Measurements from ENCODE around the gene NR1H2.

Gene NR1H2

GRCh38 chr19:50406829-50407228, 30.6 kb downstream of the NR1H2 start:
- no peak for ATAC-seq
- TF ChIP-seq ZC3H10 (CRISPR knock-in tag; IDR thresholded peaks at IDR 0.05), result no peak
- TF ChIP-seq TCF4 (CRISPR knock-in tag; IDR thresholded peaks at IDR 0.05; ENCODE audit: borderline replicate concordance), result no peak
- TF ChIP-seq ZNF565 (CRISPR knock-in tag; conservative IDR thresholded peaks at IDR 0.05; ENCODE audit: low read depth), result no peak
- no peak for TF ChIP-seq CSDC2 (CRISPR knock-in tag; IDR thresholded peaks at IDR 0.05)
- TF ChIP-seq PATZ1 (CRISPR knock-in tag; IDR thresholded peaks at IDR 0.05; ENCODE audit: borderline replicate concordance), result no peak
- no peak for TF ChIP-seq RARB (CRISPR knock-in tag; IDR thresholded peaks at IDR 0.05)
- TF ChIP-seq POU6F1 (CRISPR knock-in tag; IDR thresholded peaks at IDR 0.05; ENCODE audit: borderline replicate concordance, low read depth), result no peak
- no peak for TF ChIP-seq ESRRG (CRISPR knock-in tag; IDR thresholded peaks at IDR 0.05)
- no peak for TF ChIP-seq BACH2 (CRISPR knock-in tag; IDR thresholded peaks at IDR 0.05; ENCODE audit: borderline replicate concordance)
- TF ChIP-seq SNAI2 (CRISPR knock-in tag; IDR thresholded peaks at IDR 0.05), result no peak
- TF ChIP-seq OSR1 (CRISPR knock-in tag; IDR thresholded peaks at IDR 0.05), result no peak
- TF ChIP-seq ZNF8 (CRISPR knock-in tag; IDR thresholded peaks at IDR 0.05), result no peak
- no peak for TF ChIP-seq TOX (CRISPR knock-in tag; IDR thresholded peaks at IDR 0.05; ENCODE audit: borderline replicate concordance)
- no peak for TF ChIP-seq ZFP30 (CRISPR knock-in tag; IDR thresholded peaks at IDR 0.05)
- TF ChIP-seq GLIS3 (CRISPR knock-in tag; IDR thresholded peaks at IDR 0.05), result no peak
- no peak for TF ChIP-seq TSHZ2 (CRISPR knock-in tag; IDR thresholded peaks at IDR 0.05)
- TF ChIP-seq CREB5 (CRISPR knock-in tag; IDR thresholded peaks at IDR 0.05; ENCODE audit: low read depth), result no peak

- TF ChIP-seq TCF4 (CRISPR knock-in tag; IDR thresholded peaks at IDR 0.05; ENCODE audit: borderline replicate concordance), result no peak
- no peak for TF ChIP-seq ESRRG (CRISPR knock-in tag; IDR thresholded peaks at IDR 0.05)
- ATAC-seq, result no peak
These were observed 33.1 kb downstream of the NR1H2 start for GRCh38 chr19:50409347-50409746.

GRCh38 chr19:50410109-50410508, 33.9 kb downstream of the NR1H2 start:
- ATAC-seq, result no peak

More at GRCh38 chr19:50410109-50410508, 33.9 kb downstream of the NR1H2 start:
- TF ChIP-seq TCF4 (CRISPR knock-in tag; IDR thresholded peaks at IDR 0.05; ENCODE audit: borderline replicate concordance) (no peak), ZNF70 (CRISPR knock-in tag; IDR thresholded peaks at IDR 0.05) (no peak), CSRNP3 (CRISPR knock-in tag; IDR thresholded peaks at IDR 0.05) (no peak), RARB (CRISPR knock-in tag; IDR thresholded peaks at IDR 0.05) (no peak), BACH2 (CRISPR knock-in tag; IDR thresholded peaks at IDR 0.05; ENCODE audit: borderline replicate concordance) (no peak), GLIS3 (CRISPR knock-in tag; IDR thresholded peaks at IDR 0.05) (no peak), PPARA (CRISPR knock-in tag; IDR thresholded peaks at IDR 0.05; ENCODE audit: borderline replicate concordance) (no peak)

Data from SK-N-SH treated with all-trans-retinoic acid at 6 μM for 48 hours (cell line).